GM21717 (cell line): ENCODE measurements around the gene PCMT1.
"Not testable (repeated sequence)": the region's sequence is repeated elsewhere in the genome, so short reads cannot be mapped to it uniquely, and the experiment has no call there.

Source experiments
- ATAC-seq: cut with Tn5 transposase; IDR thresholded peaks from one replicate; pipeline ENCODE4 v1.9.1; 2021; ENCODE audit warnings: mild to moderate bottlenecking, moderate library complexity; ENCODE audit not compliant: unreplicated experiment

PCMT1 gene

GRCh38 chr6:149749082-149749593 lies 403 bp upstream of the PCMT1 start:
- peak; percentile 7 for ATAC-seq

GRCh38 chr6:149750136-149750609 lies 632 bp downstream of the PCMT1 start:
- peak; percentile 41 for ATAC-seq

- no peak for ATAC-seq
Observed at GRCh38 chr6:149751239-149751638, 1.7 kb downstream of the PCMT1 start.

- ATAC-seq = not testable (repeated sequence)
Observed at GRCh38 chr6:149751920-149752319, 2.4 kb downstream of the PCMT1 start.

GRCh38 chr6:149752600-149753373 lies 3.2 kb downstream of the PCMT1 start:
- no peak for ATAC-seq

GRCh38 chr6:149753374-149753637 lies 3.8 kb downstream of the PCMT1 start:
- ATAC-seq = not testable (repeated sequence)

- no peak for ATAC-seq
Observed at GRCh38 chr6:149754548-149754947, 5.0 kb downstream of the PCMT1 start.

GRCh38 chr6:149755300-149756260 lies 6.0 kb downstream of the PCMT1 start:
- ATAC-seq = peak; percentile 58

GRCh38 chr6:149756261-149756636 lies 6.7 kb downstream of the PCMT1 start:
- no peak for ATAC-seq

- peak; percentile 91 for ATAC-seq
Observed at GRCh38 chr6:149761438-149761837, 11.9 kb downstream of the PCMT1 start.

GRCh38 chr6:149763866-149764265 lies 14.3 kb downstream of the PCMT1 start:
- no peak for ATAC-seq

GRCh38 chr6:149766156-149766769 lies 16.7 kb downstream of the PCMT1 start:
- no peak for ATAC-seq

GRCh38 chr6:149769676-149770075 lies 20.1 kb downstream of the PCMT1 start:
- ATAC-seq = no peak

GRCh38 chr6:149771185-149771584 lies 21.6 kb downstream of the PCMT1 start:
- ATAC-seq = no peak

GRCh38 chr6:149771925-149772324 lies 22.4 kb downstream of the PCMT1 start:
- ATAC-seq = no peak

- no peak for ATAC-seq
Observed at GRCh38 chr6:149777624-149778023, 28.1 kb downstream of the PCMT1 start.

- ATAC-seq = no peak
Observed at GRCh38 chr6:149779644-149779963, 30.1 kb downstream of the PCMT1 start.

GRCh38 chr6:149781715-149782114 lies 32.2 kb downstream of the PCMT1 start:
- ATAC-seq = no peak

- ATAC-seq = no peak
Observed at GRCh38 chr6:149782337-149782736, 32.8 kb downstream of the PCMT1 start.

- no peak for ATAC-seq
Observed at GRCh38 chr6:149783551-149783950, 34.0 kb downstream of the PCMT1 start.

GRCh38 chr6:149806127-149806526 lies 56.6 kb downstream of the PCMT1 start:
- ATAC-seq = no peak
